GM18951 (cell line): ENCODE data around the gene WBP2.
A peak's percentile ranks its signal among the peaks of the same experiment; 100 is the strongest.

Experiments used
- POLR2A ChIP-seq: IDR thresholded peaks from 4 replicates; pipeline ENCODE4 v1.6.1; 2011; ENCODE audit warnings: mild to moderate bottlenecking; ENCODE audit not compliant: insufficient read length, insufficient read depth; ENCODE audit errors: extremely low read depth
- in situ Hi-C: fragments of 300-500 bp; cut with MboI; formaldehyde crosslinking; loops from one replicate; pipeline ENCODE4 v1.12.0; 2022; ENCODE audit warnings: low sequenced_read_pairs, mixed read lengths, inconsistent platforms; ENCODE audit not compliant: unreplicated experiment

The WBP2 gene

DNA sequence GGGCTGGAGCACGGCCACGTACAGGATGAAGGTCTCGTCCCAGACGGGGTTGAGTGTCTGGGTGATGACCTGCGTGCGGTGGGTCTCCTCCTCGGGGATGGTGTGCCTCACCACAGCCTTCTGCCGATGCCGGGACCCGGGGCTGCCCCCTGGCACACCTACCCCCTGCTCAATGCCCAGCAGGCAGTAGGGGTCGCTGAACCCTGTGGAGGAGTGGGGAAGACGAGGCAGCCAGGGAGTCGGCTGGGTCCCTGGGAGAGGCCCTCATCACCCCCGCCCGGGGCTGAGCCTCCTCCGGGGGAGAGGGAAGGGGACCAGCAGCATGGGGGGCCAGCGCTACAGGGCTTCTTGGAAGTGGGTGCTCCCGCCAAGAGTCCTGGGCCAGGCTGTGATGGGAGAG lies 12.7 kb downstream of the WBP2 start:
- TF ChIP-seq POLR2A: no peak
- in situ Hi-C loops: no loop called here

DNA sequence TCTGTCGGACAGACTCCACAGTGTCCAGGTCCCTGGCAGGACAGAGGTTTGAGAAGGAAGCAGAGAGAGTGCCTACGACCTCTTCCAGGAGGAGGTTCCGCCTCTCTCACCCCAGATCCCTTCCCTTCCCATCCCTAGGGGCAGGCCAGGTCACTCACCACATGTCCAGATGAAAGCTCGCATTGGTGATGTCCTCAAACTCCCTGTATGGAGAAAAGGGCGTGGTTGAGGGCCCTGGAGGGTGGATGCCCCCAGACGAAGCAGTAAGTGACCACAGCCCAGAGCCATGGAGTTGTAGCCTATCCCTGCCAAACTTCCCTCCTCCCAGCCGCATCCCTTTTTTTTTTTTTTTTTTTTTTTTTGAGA lies 14.4 kb downstream of the WBP2 start:
- no peak for TF ChIP-seq POLR2A
- in situ Hi-C loops: no loop called here

DNA sequence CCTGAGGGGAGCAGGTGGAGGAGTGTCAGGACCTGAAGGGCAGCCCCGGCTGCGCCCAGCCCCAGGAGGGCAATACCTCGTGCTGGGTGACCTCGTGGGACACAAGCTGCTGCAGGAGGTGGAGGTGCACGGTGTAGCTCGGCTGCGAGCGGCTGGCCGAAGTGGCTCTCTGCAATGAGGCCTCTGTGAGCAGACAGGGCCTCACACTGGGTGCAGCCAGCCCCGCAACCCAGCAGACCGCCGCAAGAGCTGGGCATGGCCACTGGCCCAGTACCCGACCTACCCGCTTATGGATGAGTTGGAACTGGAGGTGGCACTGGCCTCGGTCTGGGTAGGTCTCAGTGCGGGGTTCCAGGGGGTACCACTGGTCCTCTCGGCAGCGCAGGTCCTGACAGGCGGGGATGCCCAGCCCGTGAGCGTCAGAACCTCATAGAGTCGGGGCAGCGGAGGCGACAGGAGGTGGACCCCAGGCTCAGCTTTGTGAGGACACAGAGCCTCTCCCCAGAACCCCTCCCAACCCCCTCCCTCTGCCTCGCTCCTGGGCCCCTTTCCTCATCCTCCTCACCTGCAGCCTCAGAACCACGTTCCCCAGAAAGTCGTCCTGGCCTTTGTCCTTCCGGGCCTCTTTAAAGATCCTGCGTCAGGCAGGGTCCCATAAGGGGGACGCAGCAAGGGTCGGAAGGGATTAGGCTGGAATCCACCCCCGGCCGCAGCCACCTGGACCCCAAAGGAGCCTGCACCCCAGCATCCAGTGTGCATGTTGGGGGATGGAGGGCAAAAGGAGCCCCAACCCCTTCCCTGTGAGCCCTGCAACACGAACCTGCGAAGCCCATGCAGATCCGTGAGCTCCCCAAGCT lies 15.0 kb downstream of the WBP2 start:
- no peak for TF ChIP-seq POLR2A
- in situ Hi-C loops: no loop called here

- TF ChIP-seq POLR2A: no peak
- in situ Hi-C loops: no loop called here
Observed at GRCh38 chr17:75838410-75838809, 16.7 kb downstream of the WBP2 start.

DNA sequence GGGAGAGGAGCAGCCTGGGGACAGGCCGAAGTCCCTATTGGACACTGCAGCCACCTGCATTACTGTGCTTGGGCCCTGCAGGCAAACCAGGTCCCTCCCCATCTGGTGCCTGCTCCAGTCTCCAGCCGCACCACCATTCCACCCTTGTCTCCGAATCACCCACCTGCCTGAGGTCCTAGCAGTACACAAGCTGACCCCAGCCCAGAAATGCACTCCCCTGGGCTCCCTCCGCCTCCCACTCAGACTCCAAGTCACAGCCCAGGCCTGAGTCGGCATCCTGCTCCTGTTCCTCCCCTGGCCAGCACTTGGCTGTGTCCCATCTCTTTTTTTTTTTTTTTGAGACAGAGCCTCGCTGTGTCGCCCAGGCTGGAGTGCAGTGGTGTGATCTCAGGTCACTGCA lies 17.2 kb downstream of the WBP2 start:
- no peak for TF ChIP-seq POLR2A
- in situ Hi-C loops: no loop called here

GRCh38 chr17:75836605-75837004 lies 18.5 kb downstream of the WBP2 start:
- in situ Hi-C loops: no loop called here
- no peak for TF ChIP-seq POLR2A

GRCh38 chr17:75835654-75835987 lies 19.5 kb downstream of the WBP2 start:
- in situ Hi-C loops: no loop called here
- TF ChIP-seq POLR2A: no peak

GRCh38 chr17:75834928-75835653 lies 20.0 kb downstream of the WBP2 start:
- no peak for TF ChIP-seq POLR2A

GRCh38 chr17:75834279-75834920 lies 20.7 kb downstream of the WBP2 start:
- in situ Hi-C loops: no loop called here
- TF ChIP-seq POLR2A: no peak

More at GRCh38 chr17:75834928-75835653, 20.0 kb downstream of the WBP2 start:
- in situ Hi-C loops: no loop called here

DNA sequence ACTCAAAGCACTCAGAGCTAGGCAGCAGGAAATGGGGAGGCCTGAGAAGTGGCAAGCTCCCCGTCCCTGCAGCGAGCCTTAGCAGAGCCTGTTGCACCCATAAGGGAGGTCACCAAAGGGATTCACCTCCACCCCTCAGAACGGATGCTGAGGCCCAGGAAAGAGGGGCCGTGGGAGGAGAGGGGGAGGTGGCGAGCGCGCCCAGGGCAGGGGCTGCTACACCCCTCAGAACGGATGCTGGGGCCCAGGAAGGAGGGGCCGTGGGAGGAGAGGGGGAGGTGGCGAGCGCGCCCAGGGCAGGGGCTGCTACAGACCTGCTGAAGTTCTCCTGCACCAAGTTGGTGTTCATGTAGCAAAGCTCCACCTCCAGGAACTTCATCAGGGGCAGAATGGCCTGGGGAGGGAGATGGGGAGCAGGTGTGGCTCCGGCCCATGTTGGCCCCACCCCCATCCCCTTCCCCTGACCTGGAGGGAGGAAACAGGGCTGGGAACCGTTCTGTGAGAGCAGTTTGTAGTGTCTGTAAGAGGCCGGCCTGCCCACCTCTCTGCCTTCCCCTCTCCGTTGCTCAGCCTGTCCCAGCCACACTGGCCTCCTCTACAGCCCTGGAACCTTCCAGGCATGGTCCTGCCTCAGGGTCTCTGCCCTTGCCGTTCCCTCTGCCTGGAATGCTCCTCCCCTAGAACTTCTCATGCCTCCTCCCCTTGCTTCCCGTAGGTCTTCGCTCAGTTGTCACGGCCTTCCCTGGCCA lies 22.3 kb downstream of the WBP2 start:
- in situ Hi-C loops: no loop called here
- peak; percentile 17 for TF ChIP-seq POLR2A

DNA sequence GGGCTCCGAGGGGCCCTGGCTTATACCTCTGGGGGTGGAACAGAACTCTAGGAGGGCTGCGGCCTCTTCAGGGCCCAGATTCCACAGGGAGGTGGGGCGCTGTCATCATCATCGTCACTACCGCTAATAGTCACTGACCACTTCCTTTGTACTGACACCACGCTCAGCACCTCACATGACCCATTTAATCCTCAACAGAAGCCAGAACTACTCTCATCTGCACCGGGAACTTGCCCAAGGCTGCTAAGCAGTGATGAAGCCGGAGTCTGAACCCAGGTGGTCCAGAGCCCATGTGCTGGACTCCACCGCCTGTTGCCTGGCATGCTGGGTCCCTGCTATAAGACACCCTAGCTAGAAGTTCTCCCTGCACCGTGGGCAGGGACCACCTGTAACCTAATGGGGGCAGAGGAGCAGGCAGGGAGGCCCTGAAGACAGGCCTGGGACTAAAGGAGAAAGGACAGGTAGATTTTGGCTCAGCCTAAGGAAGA lies 22.9 kb downstream of the WBP2 start:
- no peak for TF ChIP-seq POLR2A
- in situ Hi-C loops: no loop called here

DNA sequence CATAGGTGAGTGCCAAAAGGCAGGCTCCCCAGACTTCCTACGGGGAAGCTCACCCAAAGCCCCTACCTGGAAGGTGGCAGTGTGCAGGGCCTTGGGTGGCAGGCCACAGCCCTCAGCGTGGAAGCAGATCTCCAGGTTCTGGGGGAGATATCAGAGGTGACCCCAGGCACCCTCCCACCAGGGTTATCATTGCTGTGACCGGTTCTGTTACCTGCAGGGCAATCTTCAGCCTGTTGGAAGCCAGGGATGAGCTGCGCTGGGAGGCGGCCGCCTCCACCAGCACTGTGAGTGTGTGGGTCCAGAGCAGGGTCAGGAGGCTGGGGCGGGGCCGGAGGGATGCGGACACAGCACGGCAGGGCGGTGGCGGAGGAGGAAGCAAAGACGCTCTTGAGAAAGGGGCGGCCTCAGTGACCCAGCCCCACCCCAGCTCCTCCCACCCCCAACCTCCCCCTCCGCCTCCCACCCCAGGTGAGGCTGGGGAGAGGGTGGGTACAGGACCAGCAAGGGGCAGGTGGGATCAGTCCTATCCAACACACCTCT lies 24.0 kb downstream of the WBP2 start:
- no peak for TF ChIP-seq POLR2A
- in situ Hi-C loops: no loop called here
